Heart left ventricle (tissue), 13 donors: ENCODE measurements around the gene ETHE1.
A peak's percentile ranks its signal among the peaks of the same experiment; 100 is the strongest.

Source experiments
- CTCF ChIP-seq, 12 donors: fragments of 200-600 bp; sonication (generic) in 4 of 12; IDR thresholded peaks; one replicate each; pipeline versions ENCODE4 v1.5.0 to v1.8.0; 2018 to 2022; ENCODE audit warnings: antibody characterized with exemption in 12 of 12, mild to moderate bottlenecking in 5 of 12
- POLR2A ChIP-seq, 2 donors: fragments of 450-650 bp; IDR thresholded peaks; one replicate each; pipeline ENCODE4 v1.6.1; 2017; ENCODE audit warnings: antibody characterized with exemption in 2 of 2, mild to moderate bottlenecking in 2 of 2, moderate library complexity in 2 of 2
- donor health status: ischemic (EF 13 %, LVEDD 7.1; RV severe dilation, severe dysfunction).
- donor health status: DM: no; HTN: yes; CAD: no.
- donor health status: DM: no; HTN: no; CAD: no.
- donor health status: ischemic (EF 25% LVEDD 6.9; RV normal size, moderate dysfunction).
- donor health status: ischemic (EF 25% LVEDD 5.7; RV mildly dilated, moderate dysfunction).
- donor health status: ischemic (EF 35%, LVEDD 5.7; RV mildly dilated, moderate dysfunction).
- donor health status: nonischemic (EF 11% LVEDD 7.7; RV severe dilation, severe dysfunction).
- donor health status: DM: yes; HTN: yes; CAD: no.
- donor health status: PGD.
- donor health status: ischemic (EF 29% LVEDD 5.4; RV normal size, mild dysfunction).
- donor health status: nonischemic (EF 23%, LVEDD 6.1; RV moderate dilation, normal function).

DNA sequence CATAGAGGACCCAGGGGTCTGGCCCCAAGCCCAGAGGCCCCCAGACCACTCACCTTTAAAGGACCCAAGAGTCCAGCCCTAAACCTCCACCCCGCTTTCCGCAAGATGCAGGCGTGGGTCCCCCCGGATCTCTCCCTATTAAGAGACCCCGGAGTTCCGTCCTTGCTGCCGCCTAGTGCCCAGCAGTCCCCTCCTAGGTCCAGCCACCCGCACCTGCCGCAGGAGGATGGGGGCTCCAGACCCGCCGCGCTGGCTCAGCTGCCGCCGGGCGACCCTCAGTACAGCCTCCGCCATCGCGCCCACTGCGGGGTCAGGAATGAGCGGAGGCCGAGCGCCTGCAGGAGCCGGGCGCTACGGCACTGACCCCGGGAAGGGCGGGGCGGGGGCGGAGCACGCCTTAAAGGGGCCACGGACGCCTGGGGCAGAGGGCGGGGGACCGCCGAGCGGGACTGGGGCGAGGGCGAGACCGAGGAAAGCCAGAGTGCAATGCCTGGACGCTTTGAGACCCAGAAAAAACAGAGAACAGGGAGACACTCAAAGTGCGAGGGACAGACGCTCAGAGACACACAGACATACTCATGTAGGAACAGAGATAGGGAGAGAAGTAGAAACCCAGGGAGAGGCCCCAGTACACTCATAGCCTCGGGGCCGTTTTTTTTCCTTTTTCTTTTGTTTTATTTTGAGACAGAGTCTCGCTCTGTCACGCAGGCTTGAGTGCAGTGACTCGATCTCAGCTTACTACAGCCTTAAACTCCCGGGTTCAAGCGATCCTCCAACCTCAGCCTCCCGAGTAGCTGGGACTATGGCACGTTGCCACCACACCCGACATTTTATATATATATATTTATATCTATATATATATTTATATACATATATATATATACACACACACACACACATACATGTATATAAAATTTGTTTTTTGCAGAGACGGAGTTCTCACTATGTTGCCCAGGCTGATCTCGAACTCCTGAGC is at the start of gene ETHE1:
- TF ChIP-seq CTCF (IDR thresholded peaks at IDR 0.05) (peak in 1 of 12 donors; percentile 17), POLR2A (IDR thresholded peaks at IDR 0.05) (peak in 1 of 2 donors; percentile 79)
